ENCODE data around the gene NBAS.

- TF ChIP-seq MYB (IDR thresholded peaks at IDR 0.05; ENCODE audit: borderline replicate concordance, low read depth, low read length) (no peak), POLR2A (IDR thresholded peaks at IDR 0.05; ENCODE audit: low read depth, low read length) (no peak), CTCF (IDR thresholded peaks at IDR 0.05 in 2 of 3, conservative IDR thresholded peaks at IDR 0.05 in 1 of 3; ENCODE audit: control insufficient read depth in 2 of 3, extremely low read depth in 1 of 3, insufficient read depth in 1 of 3, low read depth in 3 of 3, low read length in 3 of 3) (no peak), CEBPZ (IDR thresholded peaks at IDR 0.05; ENCODE audit: low read depth, low read length) (no peak), FOS (IDR thresholded peaks at IDR 0.05; ENCODE audit: borderline replicate concordance, extremely low read depth, insufficient read length) (no peak), EZH2 (IDR thresholded peaks at IDR 0.05; ENCODE audit: borderline replicate concordance, control insufficient read depth, low read depth, low read length) (no peak), NR2C2 (IDR thresholded peaks at IDR 0.05; ENCODE audit: borderline replicate concordance, control insufficient read depth, insufficient read length, low read depth) (no peak), ATF7 (IDR thresholded peaks at IDR 0.05; ENCODE audit: low read depth) (no peak), MEF2A (IDR thresholded peaks at IDR 0.05; ENCODE audit: insufficient read depth, low read depth, low read length) (no peak), GABPA (IDR thresholded peaks at IDR 0.05; ENCODE audit: low read depth) (no peak), NKRF (conservative IDR thresholded peaks at IDR 0.05) (no peak), ZBTB40 (IDR thresholded peaks at IDR 0.05; ENCODE audit: borderline replicate concordance) (no peak), CHD4 (IDR thresholded peaks at IDR 0.05) (no peak), FOXM1 (IDR thresholded peaks at IDR 0.05; ENCODE audit: low read depth, low read length) (no peak)
Measured at GRCh38 chr2:15170070-15170775, 390.9 kb downstream of the NBAS start.

All from GM12878 (cell line).